ENCODE results near the gene WDR48.

DNA sequence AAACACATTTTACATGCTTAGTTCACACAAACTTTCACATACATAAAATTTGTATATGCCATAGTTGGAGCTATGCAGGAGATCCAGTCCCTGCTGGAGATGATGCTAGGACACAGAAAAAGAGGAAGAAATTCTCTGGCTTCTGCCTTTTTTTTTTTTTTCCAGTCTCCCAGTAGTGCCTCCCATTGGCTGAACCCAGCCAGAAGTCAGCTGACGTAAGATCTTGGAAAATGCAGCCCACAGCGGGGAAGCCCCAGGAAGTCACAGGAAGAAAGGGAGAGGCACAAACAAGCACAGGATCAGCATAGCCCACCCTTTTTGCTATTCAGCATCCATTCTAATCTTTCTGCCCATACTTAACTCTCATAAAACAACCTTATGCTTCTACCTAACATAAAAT is 38.5 kb upstream of the WDR48 start:
- TF ChIP-seq, protein P1, sequence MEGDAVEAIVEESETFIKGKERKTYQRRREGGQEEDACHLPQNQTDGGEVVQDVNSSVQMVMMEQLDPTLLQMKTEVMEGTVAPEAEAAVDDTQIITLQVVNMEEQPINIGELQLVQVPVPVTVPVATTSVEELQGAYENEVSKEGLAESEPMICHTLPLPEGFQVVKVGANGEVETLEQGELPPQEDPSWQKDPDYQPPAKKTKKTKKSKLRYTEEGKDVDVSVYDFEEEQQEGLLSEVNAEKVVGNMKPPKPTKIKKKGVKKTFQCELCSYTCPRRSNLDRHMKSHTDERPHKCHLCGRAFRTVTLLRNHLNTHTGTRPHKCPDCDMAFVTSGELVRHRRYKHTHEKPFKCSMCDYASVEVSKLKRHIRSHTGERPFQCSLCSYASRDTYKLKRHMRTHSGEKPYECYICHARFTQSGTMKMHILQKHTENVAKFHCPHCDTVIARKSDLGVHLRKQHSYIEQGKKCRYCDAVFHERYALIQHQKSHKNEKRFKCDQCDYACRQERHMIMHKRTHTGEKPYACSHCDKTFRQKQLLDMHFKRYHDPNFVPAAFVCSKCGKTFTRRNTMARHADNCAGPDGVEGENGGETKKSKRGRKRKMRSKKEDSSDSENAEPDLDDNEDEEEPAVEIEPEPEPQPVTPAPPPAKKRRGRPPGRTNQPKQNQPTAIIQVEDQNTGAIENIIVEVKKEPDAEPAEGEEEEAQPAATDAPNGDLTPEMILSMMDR (IDR thresholded peaks at IDR 0.05; ENCODE audit: insufficient read depth, low read depth, low read length), result no peak
- no peak for TF ChIP-seq EZH2 (IDR thresholded peaks at IDR 0.05; ENCODE audit: insufficient read depth, low read length)

All from astrocyte (in vitro differentiated cells and primary cell).